HT1080 (cell line): ENCODE measurements around the gene CDC42EP4. TPM values are rescaled to one million over a fixed set of nuclear protein-coding genes. Genes with fewer than 3 reads are reported as not detected.
A peak's percentile ranks its signal among the peaks of the same experiment; 100 is the strongest.
"Not testable (repeated sequence)": the region's sequence is repeated elsewhere in the genome, so short reads cannot be mapped to it uniquely, and the experiment has no call there.

Experiments
- DNase-seq: peaks from one replicate; pipeline ENCODE4 v3.0.0-alpha.2; 2015; ENCODE audit warnings: low read depth
- total RNA-seq: library from RNA; depleted of rRNA; stranded (reverse); fragments of >200 nt; shearing (Covaris generic); gene quantifications from 2 replicates; pipeline ENCODE4 v1.2.3, GENCODE V29; 2014

The CDC42EP4 gene
- total RNA-seq, 1 experiment from 2014 or later, result 37.0 TPM

GRCh38 chr17:73323409-73324159 is 11.8 kb upstream of the CDC42EP4 start:
- no peak for DNase-seq

- DNase-seq, result no peak
Observed at GRCh38 chr17:73320601-73321264, 8.9 kb upstream of the CDC42EP4 start.

- no peak for DNase-seq
Observed at GRCh38 chr17:73319766-73320165, 8.0 kb upstream of the CDC42EP4 start.

GRCh38 chr17:73318836-73319235 is 7.0 kb upstream of the CDC42EP4 start:
- no peak for DNase-seq

- no peak for DNase-seq
Observed at GRCh38 chr17:73318427-73318813, 6.6 kb upstream of the CDC42EP4 start.

- no peak for DNase-seq
Observed at GRCh38 chr17:73317513-73318426, 6.0 kb upstream of the CDC42EP4 start.

- DNase-seq, result no peak
Observed at GRCh38 chr17:73316919-73317505, 5.2 kb upstream of the CDC42EP4 start.

- DNase-seq, result no peak
Observed at GRCh38 chr17:73315471-73315870, 3.7 kb upstream of the CDC42EP4 start.

GRCh38 chr17:73313526-73314127 is 1.8 kb upstream of the CDC42EP4 start:
- DNase-seq, result no peak

- not testable (repeated sequence) for DNase-seq
Observed at GRCh38 chr17:73312887-73313286, 1.1 kb upstream of the CDC42EP4 start.

- DNase-seq, result no peak
Observed at GRCh38 chr17:73311428-73311780, 397 bp downstream of the CDC42EP4 start.

- no peak for DNase-seq
Observed at GRCh38 chr17:73309727-73310596, 1.8 kb downstream of the CDC42EP4 start.

- DNase-seq, result not testable (repeated sequence)
Observed at GRCh38 chr17:73308959-73309358, 2.8 kb downstream of the CDC42EP4 start.

GRCh38 chr17:73308017-73308823 is 3.6 kb downstream of the CDC42EP4 start:
- DNase-seq, result no peak

GRCh38 chr17:73307130-73307529 is 4.7 kb downstream of the CDC42EP4 start:
- no peak for DNase-seq

GRCh38 chr17:73305845-73306836 is 5.7 kb downstream of the CDC42EP4 start:
- DNase-seq, result no peak

- DNase-seq, result peak; percentile 92
Observed at GRCh38 chr17:73304971-73305812, 6.6 kb downstream of the CDC42EP4 start.
